ENCODE results near the gene PNMA6E.

The PNMA6E gene

DNA sequence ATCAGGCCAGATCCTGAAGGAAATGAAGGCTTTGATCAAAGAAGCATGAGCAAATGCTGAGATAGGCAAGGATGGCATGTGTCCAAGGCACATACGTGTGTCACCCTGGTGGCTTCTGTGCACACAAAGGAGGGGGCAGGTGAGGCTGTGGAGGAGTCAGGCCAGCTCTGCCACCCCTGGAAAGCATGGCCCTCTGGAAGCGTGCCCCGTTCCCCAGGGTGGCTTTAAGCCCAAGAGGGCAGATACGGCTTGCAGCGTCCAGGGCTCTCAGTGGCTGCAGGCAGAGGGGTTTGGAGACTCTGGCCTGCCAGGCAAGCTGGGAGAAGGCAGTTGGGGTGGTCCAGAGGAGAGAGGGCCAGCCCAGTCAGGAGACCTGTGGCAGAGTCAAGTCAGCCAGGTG is 25.6 kb downstream of the PNMA6E start:
- DNase-seq (ENCODE audit: low spot score), result no peak
- TF ChIP-seq, protein P1, sequence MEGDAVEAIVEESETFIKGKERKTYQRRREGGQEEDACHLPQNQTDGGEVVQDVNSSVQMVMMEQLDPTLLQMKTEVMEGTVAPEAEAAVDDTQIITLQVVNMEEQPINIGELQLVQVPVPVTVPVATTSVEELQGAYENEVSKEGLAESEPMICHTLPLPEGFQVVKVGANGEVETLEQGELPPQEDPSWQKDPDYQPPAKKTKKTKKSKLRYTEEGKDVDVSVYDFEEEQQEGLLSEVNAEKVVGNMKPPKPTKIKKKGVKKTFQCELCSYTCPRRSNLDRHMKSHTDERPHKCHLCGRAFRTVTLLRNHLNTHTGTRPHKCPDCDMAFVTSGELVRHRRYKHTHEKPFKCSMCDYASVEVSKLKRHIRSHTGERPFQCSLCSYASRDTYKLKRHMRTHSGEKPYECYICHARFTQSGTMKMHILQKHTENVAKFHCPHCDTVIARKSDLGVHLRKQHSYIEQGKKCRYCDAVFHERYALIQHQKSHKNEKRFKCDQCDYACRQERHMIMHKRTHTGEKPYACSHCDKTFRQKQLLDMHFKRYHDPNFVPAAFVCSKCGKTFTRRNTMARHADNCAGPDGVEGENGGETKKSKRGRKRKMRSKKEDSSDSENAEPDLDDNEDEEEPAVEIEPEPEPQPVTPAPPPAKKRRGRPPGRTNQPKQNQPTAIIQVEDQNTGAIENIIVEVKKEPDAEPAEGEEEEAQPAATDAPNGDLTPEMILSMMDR (IDR thresholded peaks at IDR 0.05; ENCODE audit: borderline replicate concordance, control extremely low read depth, extremely low read depth, insufficient read depth, missing control alignments), result no peak
- in situ Hi-C loops (cut with MboI; ENCODE audit: low sequenced_read_pairs, unreplicated experiment), result no loop called here

DNA sequence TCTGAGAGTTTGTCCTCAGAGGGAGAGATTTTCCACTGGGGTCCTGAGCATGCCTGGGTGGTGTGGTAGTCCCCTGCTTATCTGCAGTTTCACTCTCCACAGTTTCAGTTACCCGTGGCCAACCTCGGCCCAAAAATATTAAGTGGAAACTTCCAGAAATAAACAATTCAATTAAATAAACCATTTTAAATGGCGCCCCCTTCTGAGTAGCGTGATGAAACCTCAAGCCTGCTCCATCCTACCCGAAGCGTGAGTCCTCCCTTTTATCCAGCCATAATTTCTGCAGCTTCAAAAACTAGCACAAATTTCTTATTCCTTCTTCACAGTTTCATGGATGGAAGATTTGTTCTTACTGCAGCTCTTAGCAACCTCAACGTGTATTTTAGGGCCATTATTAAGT is 26.7 kb downstream of the PNMA6E start:
- in situ Hi-C loops (cut with MboI; ENCODE audit: low sequenced_read_pairs, unreplicated experiment), result no loop called here
- TF ChIP-seq, protein P1 (IDR thresholded peaks at IDR 0.05; ENCODE audit: borderline replicate concordance, control extremely low read depth, extremely low read depth, insufficient read depth, missing control alignments), result no peak
- no peak for DNase-seq (ENCODE audit: low spot score)

DNA sequence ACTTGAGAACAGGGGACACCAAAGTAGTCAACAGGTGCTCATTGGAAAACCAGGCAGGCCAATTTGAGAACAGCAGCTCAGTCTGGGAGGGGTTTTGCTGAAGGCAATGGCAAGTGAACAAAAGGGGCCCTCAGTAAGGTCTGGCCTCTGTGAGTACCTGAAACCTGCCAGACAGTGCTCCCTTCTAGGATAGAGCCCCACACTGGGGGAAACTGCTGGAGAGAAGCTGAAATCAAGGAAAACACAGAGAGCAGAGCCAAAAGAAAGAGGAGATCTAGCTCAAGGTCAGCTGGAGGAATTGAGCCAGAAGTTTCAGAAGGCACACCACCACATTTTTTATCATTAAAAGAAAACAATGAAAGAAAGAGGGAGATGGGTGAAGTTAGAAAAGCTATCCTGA is 28.2 kb downstream of the PNMA6E start:
- DNase-seq (ENCODE audit: low spot score), result no peak
- TF ChIP-seq, protein P1 (IDR thresholded peaks at IDR 0.05; ENCODE audit: borderline replicate concordance, control extremely low read depth, extremely low read depth, insufficient read depth, missing control alignments), result no peak
- in situ Hi-C loops (cut with MboI; ENCODE audit: low sequenced_read_pairs, unreplicated experiment), result no loop called here

DNA sequence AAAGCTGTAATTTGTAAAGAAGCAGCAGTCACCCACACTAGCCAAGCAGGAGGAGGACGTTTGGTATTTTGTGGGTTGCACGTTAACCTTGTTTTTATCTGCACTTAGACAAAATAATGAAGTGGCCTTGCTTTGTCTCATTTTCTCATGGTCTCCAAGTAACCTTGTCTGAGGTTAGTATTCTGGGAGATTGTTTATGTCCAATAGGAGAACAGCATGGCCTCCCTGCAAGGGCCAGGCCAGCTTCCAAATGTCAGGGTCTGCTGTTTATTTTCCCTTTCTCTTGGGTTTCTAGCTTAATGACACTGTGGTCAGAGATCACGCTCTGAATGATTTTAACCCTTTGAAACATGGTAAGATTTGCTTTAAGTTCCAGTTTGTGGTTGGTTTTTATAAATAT is 29.9 kb downstream of the PNMA6E start:
- in situ Hi-C loops (cut with MboI; ENCODE audit: low sequenced_read_pairs, unreplicated experiment), result no loop called here
- TF ChIP-seq, protein P1 (IDR thresholded peaks at IDR 0.05; ENCODE audit: borderline replicate concordance, control extremely low read depth, extremely low read depth, insufficient read depth, missing control alignments), result no peak
- no peak for DNase-seq (ENCODE audit: low spot score)

DNA sequence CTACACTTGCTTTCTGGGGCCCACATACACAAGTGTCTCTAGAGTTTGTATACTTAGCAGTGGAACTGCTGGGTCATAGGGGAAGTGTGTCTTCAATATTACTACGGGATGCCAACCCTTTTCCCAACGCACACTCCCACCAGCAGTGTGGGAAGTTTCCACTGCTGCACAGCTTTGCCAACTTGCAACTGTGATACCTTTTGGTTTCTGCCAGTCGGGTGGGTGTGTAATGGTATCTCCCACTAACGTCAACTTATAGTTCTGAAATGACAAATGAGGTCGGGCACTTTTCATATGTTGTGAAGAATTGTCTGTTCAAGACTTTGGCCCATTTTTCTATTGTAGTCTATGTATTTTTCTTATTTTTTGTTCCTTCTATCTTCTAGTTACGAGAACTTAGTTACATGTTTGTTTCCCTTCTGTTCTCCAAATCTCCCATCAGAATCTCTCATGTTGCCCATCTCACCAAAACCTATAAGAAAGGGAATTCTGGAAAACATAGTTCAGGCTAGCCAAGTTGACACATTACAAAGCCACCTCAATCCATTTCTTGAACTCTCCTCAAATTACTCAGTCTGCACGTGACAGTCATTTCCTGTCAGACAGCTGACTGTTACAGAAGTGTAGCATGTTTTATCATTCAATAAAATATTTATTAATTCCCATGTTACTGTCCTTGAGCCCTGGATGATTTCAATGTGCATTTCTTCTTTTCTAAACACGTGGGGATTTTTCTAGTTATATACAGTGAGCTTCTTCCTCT is 30.7 kb downstream of the PNMA6E start:
- in situ Hi-C loops (cut with MboI; ENCODE audit: low sequenced_read_pairs, unreplicated experiment), result no loop called here
- no peak for DNase-seq (ENCODE audit: low spot score)
- TF ChIP-seq, protein P1 (IDR thresholded peaks at IDR 0.05; ENCODE audit: borderline replicate concordance, control extremely low read depth, extremely low read depth, insufficient read depth, missing control alignments), result no peak

DNA sequence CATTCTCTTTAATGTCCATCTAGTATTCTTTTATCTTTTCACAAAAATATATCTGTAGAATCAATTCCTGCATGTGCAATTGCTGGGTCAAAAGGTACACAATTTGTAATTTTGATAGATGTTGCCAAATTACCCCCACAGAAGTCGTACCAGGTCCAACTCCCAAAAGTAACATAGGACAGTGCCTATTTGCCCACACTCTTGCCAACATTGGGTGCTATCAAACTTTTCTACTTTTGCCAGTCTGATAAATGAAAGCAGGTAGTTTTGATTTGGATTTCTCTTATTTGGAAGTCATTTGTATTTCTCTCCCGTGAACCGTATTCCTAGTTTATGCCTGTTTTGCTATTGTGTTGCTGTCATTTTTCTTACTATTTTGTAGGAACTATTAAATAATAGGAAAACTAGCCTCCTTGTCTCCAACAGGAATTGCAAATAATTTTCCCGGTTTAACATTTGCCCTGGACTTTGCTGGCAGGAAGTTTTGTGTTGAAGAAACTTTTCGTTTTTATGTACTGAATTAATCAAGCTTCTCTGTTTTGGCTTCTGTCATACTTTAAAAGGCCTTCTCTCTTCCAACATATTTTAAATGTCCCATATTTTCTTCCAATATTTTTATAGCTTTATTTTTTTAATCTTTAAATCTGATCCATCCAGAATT is 34.1 kb downstream of the PNMA6E start:
- in situ Hi-C loops (cut with MboI; ENCODE audit: low sequenced_read_pairs, unreplicated experiment), result no loop called here
- TF ChIP-seq, protein P1 (IDR thresholded peaks at IDR 0.05; ENCODE audit: borderline replicate concordance, control extremely low read depth, extremely low read depth, insufficient read depth, missing control alignments), result no peak
- no peak for DNase-seq (ENCODE audit: low spot score)

Data from GM13976 (cell line).